H9 (cell line): ENCODE data around the gene LCP1. TPM values are rescaled to one million over a fixed set of nuclear protein-coding genes. Genes with fewer than 3 reads are reported as not detected.

Experiments used
- DNase-seq: peaks from one replicate; pipeline ENCODE4 v3.0.0-alpha.2; 2017
- H2AFZ ChIP-seq: one replicate; pipeline ENCODE4 v1.6.1; 2013; ENCODE audit warnings: mild to moderate bottlenecking, low read length, control low read depth, moderate library complexity
- H2AK5ac ChIP-seq: 2 replicates; pipeline ENCODE4 v1.6.1; 2013; ENCODE audit warnings: low read length, control low read depth, mixed read lengths; ENCODE audit not compliant: insufficient read length
- H2BK120ac ChIP-seq: one replicate; pipeline ENCODE4 v1.6.1; 2013; ENCODE audit warnings: low read depth, mild to moderate bottlenecking, low read length, control low read depth, inconsistent platforms; ENCODE audit not compliant: poor library complexity, severe bottlenecking
- H2BK12ac ChIP-seq: 2 replicates; pipeline ENCODE4 v1.6.1; 2013; ENCODE audit warnings: low read length, control low read depth, mixed read lengths, low read depth; ENCODE audit not compliant: insufficient read length
- H2BK15ac ChIP-seq: 2 replicates; pipeline ENCODE4 v1.6.1; 2013; ENCODE audit warnings: low read depth, low read length, control low read depth
- H2BK20ac ChIP-seq: one replicate; pipeline ENCODE4 v1.6.1; 2013; ENCODE audit warnings: low read depth, mild to moderate bottlenecking, low read length, control low read depth, inconsistent platforms; ENCODE audit not compliant: poor library complexity, severe bottlenecking
- H2BK5ac ChIP-seq: 2 replicates; pipeline ENCODE4 v1.6.1; 2013; ENCODE audit warnings: low read length, control low read depth, mixed read lengths; ENCODE audit not compliant: insufficient read length
- H3K14ac ChIP-seq: 2 replicates; pipeline ENCODE4 v1.6.1; 2013; ENCODE audit warnings: low read length, control low read depth; ENCODE audit not compliant: insufficient read depth
- H3K18ac ChIP-seq: 2 replicates; pipeline ENCODE4 v1.6.1; 2013; ENCODE audit warnings: low read depth, mild to moderate bottlenecking, mixed read lengths, low read length, control low read depth; ENCODE audit not compliant: insufficient read length
- H3K23ac ChIP-seq: 2 replicates; pipeline ENCODE4 v1.6.1; 2013; ENCODE audit warnings: low read length, control low read depth, mixed read lengths, low read depth; ENCODE audit not compliant: insufficient read length
- H3K23me2 ChIP-seq: 2 replicates; pipeline ENCODE4 v1.6.1; 2013; ENCODE audit warnings: low read depth, mild to moderate bottlenecking, mixed read lengths, low read length, control low read depth; ENCODE audit not compliant: insufficient read length, poor library complexity, severe bottlenecking
- H3K27ac ChIP-seq: 2 replicates; pipeline ENCODE4 v1.5.1; 2013; ENCODE audit warnings: low read length, control low read depth, mixed read lengths, low read depth; ENCODE audit not compliant: insufficient read length
- H3K27me3 ChIP-seq: 2 replicates; pipeline ENCODE4 v1.6.1; 2013; ENCODE audit warnings: low read length, control low read depth, inconsistent platforms; ENCODE audit not compliant: insufficient read depth
- H3K4ac ChIP-seq: 2 replicates; pipeline ENCODE4 v1.6.1; 2013; ENCODE audit warnings: low read depth, mild to moderate bottlenecking, control low read depth, inconsistent platforms, low read length, moderate library complexity
- H3K4me1 ChIP-seq: 2 replicates; pipeline ENCODE4 v1.6.1; 2013; ENCODE audit warnings: low read length, control low read depth, inconsistent platforms; ENCODE audit not compliant: insufficient read depth
- H3K4me2 ChIP-seq: 2 replicates; pipeline ENCODE4 v1.6.1; 2013; ENCODE audit warnings: low read length, control low read depth, mixed read lengths; ENCODE audit not compliant: insufficient read length, insufficient read depth
- H3K56ac ChIP-seq: 2 replicates; pipeline ENCODE4 v1.6.1; 2013; ENCODE audit warnings: low read depth, mild to moderate bottlenecking, mixed read lengths, low read length, control low read depth; ENCODE audit not compliant: insufficient read length
- H3K79me1 ChIP-seq: 2 replicates; pipeline ENCODE4 v1.6.1; 2013; ENCODE audit warnings: low read depth, mild to moderate bottlenecking, moderate library complexity, low read length, control low read depth, inconsistent platforms; ENCODE audit not compliant: insufficient read depth, poor library complexity, severe bottlenecking
- H3K79me2 ChIP-seq: 2 replicates; pipeline ENCODE4 v1.6.1; 2013; ENCODE audit warnings: low read length, control low read depth, inconsistent platforms; ENCODE audit not compliant: insufficient read depth
- H3K9ac ChIP-seq: 2 replicates; pipeline ENCODE4 v1.6.1; 2013; ENCODE audit warnings: low read length, control low read depth, mixed read lengths; ENCODE audit not compliant: insufficient read length; ENCODE audit errors: extremely low read depth
- H3K9me3 ChIP-seq: one replicate; pipeline ENCODE4 v1.6.1; 2013; ENCODE audit warnings: low read depth, low read length, inconsistent platforms; ENCODE audit not compliant: control insufficient read depth
- H3T11ph ChIP-seq: one replicate; pipeline ENCODE4 v1.6.1; 2013; ENCODE audit warnings: mild to moderate bottlenecking, low read length, control low read depth, inconsistent platforms
- H4K20me1 ChIP-seq: one replicate; pipeline ENCODE4 v1.6.1; 2013; ENCODE audit not compliant: control insufficient read depth, insufficient read length, insufficient read depth
- H4K5ac ChIP-seq: 2 replicates; pipeline ENCODE4 v1.6.1; 2013; ENCODE audit warnings: low read depth, mild to moderate bottlenecking, mixed read lengths, low read length, control low read depth; ENCODE audit not compliant: insufficient read length
- H4K8ac ChIP-seq: replicated peaks from 2 replicates; pipeline ENCODE4 v1.6.1; 2013; ENCODE audit warnings: low read length, control low read depth, mixed read lengths, low read depth; ENCODE audit not compliant: insufficient read length
- H4K91ac ChIP-seq: 2 replicates; pipeline ENCODE4 v1.6.1; 2013; ENCODE audit warnings: low read depth, mild to moderate bottlenecking, moderate library complexity, mixed read lengths, low read length, control low read depth; ENCODE audit not compliant: insufficient read length
- H3K27ac Mint-ChIP-seq, 3 experiments: 2 replicates in 2 of 3; 3 replicates in 1 of 3; pipeline ENCODE4 v1.8.0; 2020 to 2021; ENCODE audit warnings: mixed read lengths in 3 of 3, mild to moderate bottlenecking in 1 of 3, moderate library complexity in 1 of 3
- H3K27me3 Mint-ChIP-seq: 2 replicates; pipeline ENCODE4 v1.8.0; 2021; ENCODE audit warnings: low read depth, mild to moderate bottlenecking, moderate library complexity, mixed read lengths
- H3K36me3 Mint-ChIP-seq, 3 experiments: 2 replicates in 2 of 3; 3 replicates in 1 of 3; pipeline ENCODE4 v1.8.0; 2020 to 2021; ENCODE audit warnings: low read depth in 3 of 3, mixed read lengths in 3 of 3; ENCODE audit not compliant: insufficient read depth in 1 of 3
- H3K4me1 Mint-ChIP-seq, 2 experiments: 2 replicates each; pipeline ENCODE4 v1.8.0; 2020; ENCODE audit warnings: mixed read lengths in 2 of 2
- H3K4me3 Mint-ChIP-seq, 2 experiments: 2 replicates in 1 of 2; 3 replicates in 1 of 2; pipeline ENCODE4 v1.8.0; 2020 to 2021; ENCODE audit warnings: mild to moderate bottlenecking in 2 of 2, mixed read lengths in 2 of 2, moderate library complexity in 1 of 2
- H3K9me3 Mint-ChIP-seq, 2 experiments: 2 replicates in 1 of 2; 3 replicates in 1 of 2; pipeline ENCODE4 v1.8.0; 2020; ENCODE audit warnings: mild to moderate bottlenecking in 2 of 2, mixed read lengths in 2 of 2, moderate library complexity in 1 of 2
- WGBS: extraction: QIAGEN DNeasy Blood & Tissue Kit; methylation state at CpG from one replicate; pipeline ENCODE4 v1.1.7; 2013; ENCODE audit warnings: missing lambda C conversion rate, low lambda C conversion rate, mixed read lengths; ENCODE audit not compliant: insufficient read length; ENCODE audit errors: extremely low coverage; 5-methylcytosine and 5-hydroxymethylcytosine counted together
- total RNA-seq: library from RNA; stranded (reverse); gene quantifications from 2 replicates; pipeline ENCODE4 v1.2.1, GENCODE V29; 2021
- TF ChIP-seq, protein P1 (sequence below): fragments of 200-600 bp; sonication (generic); conservative IDR thresholded peaks from 3 replicates; pipeline ENCODE4 v1.8.0; 2021; ENCODE audit warnings: antibody characterized with exemption, mild to moderate bottlenecking

Gene LCP1
- total RNA-seq, 1 experiment from 2014 or later = 0.81 TPM

DNA sequence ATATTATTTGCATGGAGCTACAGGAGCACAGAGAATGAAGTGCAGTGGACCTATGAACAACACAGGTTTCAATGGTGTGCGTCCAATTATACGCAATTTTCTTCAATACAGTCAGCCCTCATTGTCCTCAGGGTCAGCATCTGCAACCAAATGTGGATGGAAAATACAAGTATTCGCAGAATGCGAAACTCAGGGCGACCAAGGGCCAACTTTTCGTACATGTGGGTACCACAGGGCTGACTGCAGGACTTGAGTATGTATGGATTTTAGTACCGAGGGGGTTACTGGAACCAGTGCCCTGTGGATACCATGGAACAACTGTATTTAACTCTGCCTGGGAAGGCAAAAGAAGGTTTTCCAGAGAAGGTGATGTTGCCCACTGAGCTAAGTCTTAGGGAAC, 10.2 kb downstream of the LCP1 start:
- H3K36me3 Mint-ChIP-seq = no peaks in the 10 kb centered on the region
- Histone ChIP-seq H3K23me2 (no peaks in the 10 kb centered on the region), H2BK20ac (no peak overlapping the region), H3K23ac (no peak overlapping the region), H3K27ac (no peak overlapping the region), H3K79me2 (no peaks in the 10 kb centered on the region), H3K14ac (no peak overlapping the region), H3K4me2 (no peak overlapping the region), H3K18ac (no peak overlapping the region), H3K27me3 (no peaks in the 10 kb centered on the region), H3K9me3 (no peaks in the 10 kb centered on the region), H4K91ac (no peak overlapping the region), H3K9ac (no peak overlapping the region), H3T11ph (no peak overlapping the region), H4K20me1 (no peaks in the 10 kb centered on the region), H3K79me1 (no peaks in the 10 kb centered on the region), H3K4me1 (no peaks in the 10 kb centered on the region), H2AFZ (no peak overlapping the region), H3K4ac (no peak overlapping the region), H2BK120ac (no peak overlapping the region), H4K5ac (no peak overlapping the region), H2AK5ac (no peak overlapping the region), H3K56ac (no peak overlapping the region), H2BK12ac (no peak overlapping the region), H4K8ac (no peak overlapping the region), H2BK15ac (no peak overlapping the region), H2BK5ac (no peak overlapping the region)
- H3K4me1 Mint-ChIP-seq = peaks cover 12 to 16% of the 10 kb centered on the region in 2 experiments
- DNase-seq = no peak
- H3K4me3 Mint-ChIP-seq = no peak overlapping the region
- H3K27me3 Mint-ChIP-seq = peaks cover 28% of the 10 kb centered on the region
- WGBS = no CpG with 5 or more reads among the region's 7 CpGs
- no peaks in the 10 kb centered on the region for H3K9me3 Mint-ChIP-seq
- no peak overlapping the region for H3K27ac Mint-ChIP-seq
- TF ChIP-seq, protein P1, sequence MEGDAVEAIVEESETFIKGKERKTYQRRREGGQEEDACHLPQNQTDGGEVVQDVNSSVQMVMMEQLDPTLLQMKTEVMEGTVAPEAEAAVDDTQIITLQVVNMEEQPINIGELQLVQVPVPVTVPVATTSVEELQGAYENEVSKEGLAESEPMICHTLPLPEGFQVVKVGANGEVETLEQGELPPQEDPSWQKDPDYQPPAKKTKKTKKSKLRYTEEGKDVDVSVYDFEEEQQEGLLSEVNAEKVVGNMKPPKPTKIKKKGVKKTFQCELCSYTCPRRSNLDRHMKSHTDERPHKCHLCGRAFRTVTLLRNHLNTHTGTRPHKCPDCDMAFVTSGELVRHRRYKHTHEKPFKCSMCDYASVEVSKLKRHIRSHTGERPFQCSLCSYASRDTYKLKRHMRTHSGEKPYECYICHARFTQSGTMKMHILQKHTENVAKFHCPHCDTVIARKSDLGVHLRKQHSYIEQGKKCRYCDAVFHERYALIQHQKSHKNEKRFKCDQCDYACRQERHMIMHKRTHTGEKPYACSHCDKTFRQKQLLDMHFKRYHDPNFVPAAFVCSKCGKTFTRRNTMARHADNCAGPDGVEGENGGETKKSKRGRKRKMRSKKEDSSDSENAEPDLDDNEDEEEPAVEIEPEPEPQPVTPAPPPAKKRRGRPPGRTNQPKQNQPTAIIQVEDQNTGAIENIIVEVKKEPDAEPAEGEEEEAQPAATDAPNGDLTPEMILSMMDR = no peak
